HCT116 (cell line): Measurements from ENCODE around the gene FTO. TPM values are rescaled to one million over a fixed set of nuclear protein-coding genes. Genes with fewer than 3 reads are reported as not detected.

Experiments
- ATAC-seq: fragments of 200-7000 bp; cut with Tn5 transposase; 2 replicates; pipeline ENCODE4 v1.9.1; 2020; ENCODE audit warnings: mild to moderate bottlenecking, moderate library complexity
- BruUV-seq: library from RNA; stranded (reverse); fragments of 400-500 nt; replicated peaks from 2 replicates; lab custom pipeline; 2021; lab: Mats Ljungman, UMichigan
- CTCF ChIA-PET: fragments of 300-600 bp; sonication (Branson Sonifier 250); formaldehyde crosslinking; loops from one replicate; lab custom pipeline; 2021; ENCODE audit warnings: antibody characterized with exemption; lab: Charles Lee
- POLR2A ChIA-PET: fragments of 300-600, 350-600 bp; sonication (Branson Sonifier 250); formaldehyde crosslinking; loops from one replicate; lab custom pipeline; 2021; ENCODE audit warnings: antibody characterized with exemption; lab: Charles Lee
- RAD21 ChIA-PET, 2 experiments: fragments of 300-600 bp; sonication (Branson Sonifier 250); formaldehyde crosslinking; loops; one replicate each; lab custom pipeline; 2023; ENCODE audit warnings: low total read pairs in 2 of 2; ENCODE audit not compliant: uncharacterized antibody in 2 of 2, unreplicated experiment in 2 of 2, low non-redundant PET in 1 of 2; lab: Charles Lee
- DNase-seq: peaks from one replicate; pipeline ENCODE4 v3.0.0-alpha.2; 2010; ENCODE audit warnings: low read depth, low spot score
- H2AFZ ChIP-seq: fragments of 200-600 bp; shearing (Covaris generic), sonication (generic); 2 replicates; pipeline ENCODE4 v1.6.1; 2017; ENCODE audit warnings: low read depth, mixed run types, mixed read lengths, antibody characterized with exemption, low read length; ENCODE audit not compliant: poor library complexity, severe bottlenecking
- H3K27ac ChIP-seq: 2 replicates; pipeline ENCODE4 v1.5.1; 2012; ENCODE audit warnings: low read depth, low read length
- H3K27me3 ChIP-seq: fragments of 200-600 bp; sonication (generic); 2 replicates; pipeline ENCODE4 v1.6.1; 2016; ENCODE audit warnings: mixed run types, low read length, mixed read lengths; ENCODE audit not compliant: insufficient read depth
- H3K36me3 ChIP-seq, 2 experiments: fragments of 200-500 bp in 1 of 2; fragments of 200-600 bp in 1 of 2; sonication (Bioruptor generic) in 1 of 2; sonication (generic) in 1 of 2; 2 replicates each; pipeline versions ENCODE4 v1.5.1 to v1.6.1; 2014 to 2016; ENCODE audit warnings: low read length in 2 of 2, inconsistent platforms in 1 of 2, mixed read lengths in 1 of 2, mixed run types in 1 of 2; ENCODE audit not compliant: insufficient read depth in 2 of 2, control insufficient read depth in 1 of 2
- H3K4me1 ChIP-seq, 2 experiments: fragments of 200-600 bp in 1 of 2; sonication (generic) in 1 of 2; 2 replicates each; pipeline versions ENCODE4 v1.5.1 to v1.6.1; 2012 to 2017; ENCODE audit warnings: low read length in 2 of 2, inconsistent platforms in 1 of 2, mild to moderate bottlenecking in 1 of 2, mixed read lengths in 1 of 2, mixed run types in 1 of 2, moderate library complexity in 1 of 2; ENCODE audit not compliant: insufficient read depth in 2 of 2, control insufficient read depth in 1 of 2
- H3K4me2 ChIP-seq: fragments of 200-600 bp; sonication (generic); 2 replicates; pipeline ENCODE4 v1.6.1; 2017; ENCODE audit warnings: mixed run types, low read length, mixed read lengths
- H3K4me3 ChIP-seq, 2 experiments: fragments of 200-600 bp in 1 of 2; sonication (generic) in 1 of 2; replicated peaks in 1 of 2; 2 replicates each; pipeline ENCODE4 v1.5.1; 2011 to 2016; ENCODE audit warnings: low read length in 2 of 2, control low read depth in 1 of 2, low read depth in 1 of 2, mild to moderate bottlenecking in 1 of 2, mixed read lengths in 1 of 2, mixed run types in 1 of 2
- H3K79me2 ChIP-seq: fragments of 200-600 bp; sonication (generic); 2 replicates; pipeline ENCODE4 v1.6.1; 2017; ENCODE audit warnings: mild to moderate bottlenecking, mixed run types, low read length, moderate library complexity, mixed read lengths; ENCODE audit not compliant: insufficient read depth
- H3K9ac ChIP-seq: fragments of 200-600 bp; sonication (generic); 2 replicates; pipeline ENCODE4 v1.6.1; 2016; ENCODE audit warnings: low read length, mixed read lengths
- H3K9me2 ChIP-seq: fragments of 200-600 bp; sonication (generic), shearing (Covaris generic); 2 replicates; pipeline ENCODE4 v1.6.1; 2017; ENCODE audit warnings: mixed run types, mild to moderate bottlenecking, moderate library complexity; ENCODE audit not compliant: insufficient read depth
- H3K9me3 ChIP-seq, 2 experiments: fragments of 200-500 bp in 1 of 2; fragments of 200-600 bp in 1 of 2; sonication (Bioruptor generic) in 1 of 2; sonication (generic) in 1 of 2; 2 replicates each; pipeline ENCODE4 v1.6.1; 2014 to 2017; ENCODE audit warnings: low read length in 2 of 2, mixed read lengths in 2 of 2, inconsistent platforms in 1 of 2, low read depth in 1 of 2, mild to moderate bottlenecking in 1 of 2, mixed run types in 1 of 2, moderate library complexity in 1 of 2; ENCODE audit not compliant: control insufficient read depth in 1 of 2, insufficient read depth in 1 of 2
- H4K20me1 ChIP-seq: fragments of 200-600 bp; sonication (generic), shearing (Covaris generic); 2 replicates; pipeline ENCODE4 v1.6.1; 2017; ENCODE audit warnings: mixed run types, mild to moderate bottlenecking, moderate library complexity; ENCODE audit not compliant: insufficient read depth
- CTCF ChIP-seq, 3 experiments: fragments of 200-600 bp in 1 of 3; sonication (generic) in 1 of 3; IDR thresholded peaks in 2 of 3; conservative IDR thresholded peaks in 1 of 3; 2 replicates each; pipeline ENCODE4 v1.5.1; 2012 to 2017; ENCODE audit warnings: low read depth in 2 of 3, low read length in 2 of 3, antibody characterized with exemption in 1 of 3, borderline replicate concordance in 1 of 3, control low read depth in 1 of 3, mild to moderate bottlenecking in 1 of 3, mixed read lengths in 1 of 3, mixed run types in 1 of 3, moderate library complexity in 1 of 3; ENCODE audit not compliant: insufficient read depth in 1 of 3
- EGR1 ChIP-seq: IDR thresholded peaks from 2 replicates; pipeline ENCODE4 v1.6.1; 2012; ENCODE audit warnings: low read depth
- ELF1 ChIP-seq: IDR thresholded peaks from 2 replicates; pipeline ENCODE4 v1.6.1; 2012; ENCODE audit warnings: low read depth, borderline replicate concordance
- EZH2phosphoT487 ChIP-seq: fragments of 200-600 bp; IDR thresholded peaks from 2 replicates; pipeline ENCODE4 v1.6.1; 2018; ENCODE audit warnings: antibody characterized with exemption, borderline replicate concordance
- FOSL1 ChIP-seq: IDR thresholded peaks from 2 replicates; pipeline ENCODE4 v1.6.1; 2012; ENCODE audit warnings: low read depth
- MAX ChIP-seq: IDR thresholded peaks from 2 replicates; pipeline ENCODE4 v1.6.1; 2012
- POLR2A ChIP-seq: IDR thresholded peaks from 2 replicates; pipeline ENCODE4 v1.7.0; 2011; ENCODE audit warnings: borderline replicate concordance; ENCODE audit not compliant: insufficient read depth, insufficient read length; ENCODE audit errors: extremely low read depth
- POLR2AphosphoS5 ChIP-seq: IDR thresholded peaks from 2 replicates; pipeline ENCODE4 v1.6.1; 2011; ENCODE audit warnings: mild to moderate bottlenecking, low read depth, low read length, moderate library complexity
- SIN3A ChIP-seq: IDR thresholded peaks from 2 replicates; pipeline ENCODE4 v1.6.1; 2012; ENCODE audit warnings: low read depth
- SP1 ChIP-seq: IDR thresholded peaks from 2 replicates; pipeline ENCODE4 v1.6.1; 2012; ENCODE audit warnings: low read depth
- SRF ChIP-seq: IDR thresholded peaks from 2 replicates; pipeline ENCODE4 v1.6.1; 2012; ENCODE audit warnings: low read depth
- TCF7L2 ChIP-seq: IDR thresholded peaks from 2 replicates; pipeline ENCODE4 v1.7.0; 2011; ENCODE audit warnings: borderline replicate concordance, inconsistent platforms; ENCODE audit not compliant: insufficient read depth, insufficient read length; ENCODE audit errors: extremely low read depth
- YY1 ChIP-seq: IDR thresholded peaks from 2 replicates; pipeline ENCODE4 v1.6.1; 2011; ENCODE audit warnings: low read length, low read depth, moderate library complexity, mild to moderate bottlenecking; ENCODE audit not compliant: insufficient replicate concordance; ENCODE audit errors: extremely low read depth
- ZBTB33 ChIP-seq: IDR thresholded peaks from 2 replicates; pipeline ENCODE4 v1.6.1; 2011; ENCODE audit warnings: mild to moderate bottlenecking, low read length, moderate library complexity; ENCODE audit not compliant: insufficient replicate concordance; ENCODE audit errors: extremely low read depth
- ZNF274 ChIP-seq: fragments of 200-500 bp; sonication (Bioruptor generic); IDR thresholded peaks from 2 replicates; pipeline ENCODE4 v1.6.1; 2014; ENCODE audit warnings: mild to moderate bottlenecking, low read depth, low read length, inconsistent platforms
- intact Hi-C: fragments of 100-400 bp; cut with micrococcal nuclease; formaldehyde crosslinking; loops from 2 replicates; pipeline ENCODE4 v1.10.0; 2022
- total RNA-seq: library from RNA; stranded (reverse); gene quantifications from one replicate; pipeline ENCODE4 v1.2.1, GENCODE V29; 2021; ENCODE audit not compliant: unreplicated experiment

Gene FTO
- total RNA-seq, 1 experiment from 2014 or later: 55.2 TPM

- H3K9me3 ChIP-seq: no peaks in the 10 kb centered on the region
- RAD21 ChIA-PET: no interaction called here
- no peak for DNase-seq
- no peak overlapping the region for H3K27ac ChIP-seq
- no peak overlapping the region for H3K4me2 ChIP-seq
- TF ChIP-seq ELF1 (no peak), SIN3A (no peak), TCF7L2 (no peak)
- TF ChIP-seq, all 23 proteins: peak for 0
- CTCF ChIA-PET: no interaction called here
- Histone ChIP-seq H4K20me1 (no peaks in the 10 kb centered on the region), H3K4me1 (no peaks in the 10 kb centered on the region), H3K4me3 (no peak overlapping the region), H3K9me2 (no peaks in the 10 kb centered on the region), H2AFZ (no peak overlapping the region), H3K9ac (no peak overlapping the region), H3K36me3 (no peaks in the 10 kb centered on the region), H3K79me2 (no peaks in the 10 kb centered on the region), H3K27me3 (no peaks in the 10 kb centered on the region)
- no TSS peak for BruUV-seq
- POLR2A ChIA-PET: no interaction called here
- intact Hi-C loops: no loop called here
- ATAC-seq: no peak
Measured at GRCh38 chr16:54060599-54061421, 356.9 kb downstream of the FTO start.

GRCh38 chr16:54061454-54061853 is 357.5 kb downstream of the FTO start:
- H3K36me3 ChIP-seq: no peaks in the 10 kb centered on the region
- ChIA-PET CTCF (no interaction called here), RAD21 (no interaction called here), POLR2A (no interaction called here)
- H3K79me2 ChIP-seq: no peaks in the 10 kb centered on the region
- peaks cover 0 to 4% of the 10 kb centered on the region in 2 experiments; a peak in 2 of 4 replicates for H3K4me1 ChIP-seq
- no peaks in the 10 kb centered on the region for H4K20me1 ChIP-seq
- no peaks in the 10 kb centered on the region for H3K9me3 ChIP-seq
- no peaks in the 10 kb centered on the region for H3K9me2 ChIP-seq
- H3K4me3 ChIP-seq: no peak overlapping the region
- no TSS peak for BruUV-seq
- H3K27ac ChIP-seq: no peak overlapping the region
- H3K9ac ChIP-seq: no peak overlapping the region
- H3K4me2 ChIP-seq: no peak overlapping the region
- no peak overlapping the region for H2AFZ ChIP-seq
- no peaks in the 10 kb centered on the region for H3K27me3 ChIP-seq
- intact Hi-C loops: no loop called here
- ATAC-seq (no peak), DNase-seq (no peak)
- TF ChIP-seq EZH2phosphoT487 (no peak), FOSL1 (no peak), SIN3A (no peak), ELF1 (no peak), MAX (no peak), ZBTB33 (no peak), TCF7L2 (no peak), CTCF (IDR thresholded peaks at IDR 0.05 in 2 of 3, conservative IDR thresholded peaks at IDR 0.05 in 1 of 3; ENCODE audit: borderline replicate concordance in 1 of 3, insufficient read depth in 1 of 3, low read depth in 2 of 3, low read length in 2 of 3) (no peak), EGR1 (no peak), POLR2A (no peak), SP1 (no peak), POLR2AphosphoS5 (no peak), SRF (no peak), ZNF274 (no peak), YY1 (no peak)
